Upper lobe of right lung (tissue), 1 donor: ENCODE results near the gene LITAFD. TPM values are rescaled to one million over a fixed set of nuclear protein-coding genes. Genes with fewer than 3 reads are reported as not detected.
A peak's percentile ranks its signal among the peaks of the same experiment; 100 is the strongest.

ENCODE experiments used
- ATAC-seq: fragments of 200-7000 bp; cut with Tn5 transposase; one replicate; pipeline ENCODE4 v1.9.1; 2020; ENCODE audit warnings: mild to moderate bottlenecking, moderate library complexity
- DNase-seq: peaks from one replicate; pipeline ENCODE4 v3.0.0-alpha.2; 2020
- H3K27ac ChIP-seq: fragments of 200-600 bp; one replicate; pipeline ENCODE4 v1.8.0; 2022
- H3K27me3 ChIP-seq: fragments of 200-600 bp; one replicate; pipeline ENCODE4 v1.8.0; 2022; ENCODE audit warnings: mild to moderate bottlenecking
- H3K36me3 ChIP-seq: fragments of 200-600 bp; one replicate; pipeline ENCODE4 v1.8.0; 2022
- H3K4me1 ChIP-seq: fragments of 200-600 bp; one replicate; pipeline ENCODE4 v1.8.0; 2022
- H3K4me3 ChIP-seq: fragments of 200-600 bp; one replicate; pipeline ENCODE4 v1.8.0; 2022; ENCODE audit warnings: mild to moderate bottlenecking
- H3K9me3 ChIP-seq: fragments of 200-600 bp; one replicate; pipeline ENCODE4 v1.8.0; 2022
- intact Hi-C: fragments of 100-400 bp; cut with DNase I; formaldehyde crosslinking; loops from one replicate; pipeline ENCODE4 v1.11.0; 2022
- total RNA-seq: library from RNA; stranded (reverse); fragmentation: NEBNext Ultra II Directional; extraction: Animal tissue kit (Norgen Biotek cat#: 25700); gene quantifications from one replicate; pipeline ENCODE4 v1.2.1, GENCODE V29; 2021
- TF ChIP-seq, protein P1 (sequence below): fragments of 200-600 bp; IDR thresholded peaks from one replicate; pipeline ENCODE4 v1.8.0; 2022; ENCODE audit warnings: antibody characterized with exemption
- donor health status: DM: no; HTN: yes; CAD: no; lungs with severe emphysema.

Gene LITAFD
- total RNA-seq, 1 donor from 2014 or later, result not detected

DNA sequence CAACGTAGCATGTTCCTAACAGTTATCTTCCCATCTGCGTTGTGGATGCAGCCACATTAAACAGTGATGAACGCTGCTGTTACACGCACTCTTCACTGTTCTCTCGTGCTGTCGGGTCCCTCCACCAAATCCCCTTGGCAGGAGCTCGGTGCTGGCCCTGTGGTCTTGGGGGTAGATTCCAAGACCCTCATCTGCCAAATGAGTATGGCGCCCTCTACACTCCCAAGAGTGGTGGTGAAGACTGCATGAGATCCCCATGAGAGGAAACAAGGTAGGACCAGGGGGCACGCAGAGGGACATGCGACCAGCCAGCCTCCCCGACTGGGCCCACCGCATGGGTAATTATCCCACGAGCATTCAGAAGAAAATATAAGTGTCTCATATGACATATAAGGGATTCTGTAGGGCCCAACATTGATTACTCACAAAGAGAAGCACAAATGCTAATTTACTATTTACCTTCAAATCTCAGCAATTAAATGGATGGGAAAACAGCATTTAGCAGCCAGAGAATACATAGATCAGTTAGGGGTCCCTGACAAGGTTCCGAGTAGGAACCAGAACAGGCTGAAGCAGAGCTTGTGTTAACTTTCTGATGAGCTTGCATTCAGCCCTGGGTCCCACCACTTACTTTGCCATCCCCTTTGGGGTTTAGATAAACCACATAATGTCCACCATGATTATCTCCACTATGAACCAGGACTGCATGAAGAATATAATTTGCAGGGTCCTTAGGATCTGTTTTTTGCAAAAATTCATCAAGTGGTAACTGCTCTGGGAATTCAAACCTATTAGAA, 23.8 kb downstream of the LITAFD start:
- Histone ChIP-seq H3K36me3 (peaks cover 100% of the 10 kb centered on the region), H3K27ac (no peak overlapping the region), H3K4me3 (no peak overlapping the region), H3K27me3 (no peaks in the 10 kb centered on the region), H3K9me3 (no peaks in the 10 kb centered on the region), H3K4me1 (no peaks in the 10 kb centered on the region)
- ATAC-seq (no peak), DNase-seq (no peak)
- TF ChIP-seq, protein P1, sequence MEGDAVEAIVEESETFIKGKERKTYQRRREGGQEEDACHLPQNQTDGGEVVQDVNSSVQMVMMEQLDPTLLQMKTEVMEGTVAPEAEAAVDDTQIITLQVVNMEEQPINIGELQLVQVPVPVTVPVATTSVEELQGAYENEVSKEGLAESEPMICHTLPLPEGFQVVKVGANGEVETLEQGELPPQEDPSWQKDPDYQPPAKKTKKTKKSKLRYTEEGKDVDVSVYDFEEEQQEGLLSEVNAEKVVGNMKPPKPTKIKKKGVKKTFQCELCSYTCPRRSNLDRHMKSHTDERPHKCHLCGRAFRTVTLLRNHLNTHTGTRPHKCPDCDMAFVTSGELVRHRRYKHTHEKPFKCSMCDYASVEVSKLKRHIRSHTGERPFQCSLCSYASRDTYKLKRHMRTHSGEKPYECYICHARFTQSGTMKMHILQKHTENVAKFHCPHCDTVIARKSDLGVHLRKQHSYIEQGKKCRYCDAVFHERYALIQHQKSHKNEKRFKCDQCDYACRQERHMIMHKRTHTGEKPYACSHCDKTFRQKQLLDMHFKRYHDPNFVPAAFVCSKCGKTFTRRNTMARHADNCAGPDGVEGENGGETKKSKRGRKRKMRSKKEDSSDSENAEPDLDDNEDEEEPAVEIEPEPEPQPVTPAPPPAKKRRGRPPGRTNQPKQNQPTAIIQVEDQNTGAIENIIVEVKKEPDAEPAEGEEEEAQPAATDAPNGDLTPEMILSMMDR, result peak; percentile 9
- intact Hi-C loops, result no loop called here

DNA sequence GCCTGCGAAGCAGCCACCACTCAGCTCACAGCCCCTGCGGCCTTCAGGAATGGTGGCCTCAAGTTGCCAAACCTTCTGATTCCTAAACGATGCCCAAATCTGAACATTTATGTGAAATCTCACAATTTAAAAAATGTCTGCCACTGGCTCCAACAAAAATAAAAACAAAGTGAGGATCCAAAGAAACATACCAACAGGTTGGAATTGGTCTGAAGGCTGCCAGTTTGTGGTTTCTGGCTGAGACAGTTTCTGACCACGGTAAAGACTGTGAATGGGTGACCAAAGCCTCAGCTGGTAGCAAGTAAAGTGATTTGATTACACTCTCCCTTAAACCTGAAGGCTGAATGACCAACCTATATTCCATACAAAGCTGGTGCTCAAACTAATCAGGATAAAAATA, 24.9 kb downstream of the LITAFD start:
- no peak for DNase-seq
- no peaks in the 10 kb centered on the region for H3K4me1 ChIP-seq
- intact Hi-C loops, result no loop called here
- ATAC-seq, result no peak
- H3K9me3 ChIP-seq, result no peaks in the 10 kb centered on the region
- H3K27ac ChIP-seq, result no peak overlapping the region
- H3K27me3 ChIP-seq, result no peaks in the 10 kb centered on the region
- TF ChIP-seq, protein P1, result no peak
- H3K36me3 ChIP-seq, result peaks cover 100% of the 10 kb centered on the region
- H3K4me3 ChIP-seq, result no peak overlapping the region

DNA sequence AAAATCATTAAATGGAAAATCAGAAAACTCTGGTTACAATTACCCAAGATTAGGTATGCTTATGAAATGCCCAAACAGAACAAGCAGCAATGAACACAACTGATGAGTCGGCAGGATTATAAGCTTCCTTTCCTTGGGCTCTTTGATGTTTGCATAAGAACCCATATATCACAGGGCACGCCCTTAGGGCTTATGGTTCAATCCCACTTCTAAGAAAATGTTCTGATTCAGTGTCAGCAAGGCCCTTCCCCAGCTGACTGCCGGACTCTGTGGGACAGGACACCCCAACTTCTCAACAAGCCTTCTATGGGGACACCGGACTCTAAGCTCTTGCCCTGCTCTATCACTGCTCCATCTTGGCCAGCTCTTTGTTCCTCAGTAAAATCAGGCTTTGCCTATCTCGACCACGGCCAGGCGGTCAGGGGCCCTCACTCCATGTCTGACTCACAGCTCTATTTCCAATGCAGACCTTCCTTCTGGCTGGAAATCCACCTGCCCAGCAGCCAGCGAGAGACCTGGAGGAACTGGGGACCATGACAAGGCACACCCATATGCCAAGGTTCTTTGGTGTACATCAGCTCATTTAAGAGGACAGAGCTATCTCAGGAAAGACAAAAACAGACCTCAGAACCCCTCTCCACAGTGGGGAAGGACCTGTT, 26.8 kb downstream of the LITAFD start:
- no peaks in the 10 kb centered on the region for H3K9me3 ChIP-seq
- DNase-seq (no peak), ATAC-seq (peak; percentile 44)
- intact Hi-C loops, result no loop called here
- no peak overlapping the region for H3K4me3 ChIP-seq
- no peak overlapping the region for H3K27ac ChIP-seq
- H3K4me1 ChIP-seq, result no peaks in the 10 kb centered on the region
- no peaks in the 10 kb centered on the region for H3K27me3 ChIP-seq
- H3K36me3 ChIP-seq, result peaks cover 100% of the 10 kb centered on the region
- TF ChIP-seq, protein P1, result no peak

DNA sequence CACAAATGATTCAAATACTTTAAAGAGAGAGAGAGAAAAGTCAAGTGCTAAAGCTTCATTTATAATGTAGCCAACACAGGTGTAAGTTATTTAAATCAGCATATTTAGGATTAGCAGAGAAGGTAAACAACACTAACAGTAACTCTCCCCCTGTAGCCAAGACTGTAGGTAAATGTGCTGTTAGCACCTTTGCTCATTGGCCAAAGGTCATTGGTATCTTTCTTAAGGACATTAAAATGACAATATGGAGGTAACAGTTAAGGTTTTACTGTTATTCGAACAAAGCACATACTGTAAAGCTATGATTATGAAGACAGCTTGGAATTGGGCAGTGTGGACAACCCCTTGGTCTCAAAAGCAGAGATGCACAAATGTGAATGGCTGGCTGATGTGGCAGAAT, 28.7 kb downstream of the LITAFD start:
- Histone ChIP-seq H3K4me1 (no peaks in the 10 kb centered on the region), H3K27ac (no peak overlapping the region), H3K9me3 (no peaks in the 10 kb centered on the region), H3K36me3 (peaks cover 100% of the 10 kb centered on the region), H3K4me3 (no peak overlapping the region), H3K27me3 (no peaks in the 10 kb centered on the region)
- intact Hi-C loops, result no loop called here
- TF ChIP-seq, protein P1, result no peak
- DNase-seq (no peak), ATAC-seq (no peak)

DNA sequence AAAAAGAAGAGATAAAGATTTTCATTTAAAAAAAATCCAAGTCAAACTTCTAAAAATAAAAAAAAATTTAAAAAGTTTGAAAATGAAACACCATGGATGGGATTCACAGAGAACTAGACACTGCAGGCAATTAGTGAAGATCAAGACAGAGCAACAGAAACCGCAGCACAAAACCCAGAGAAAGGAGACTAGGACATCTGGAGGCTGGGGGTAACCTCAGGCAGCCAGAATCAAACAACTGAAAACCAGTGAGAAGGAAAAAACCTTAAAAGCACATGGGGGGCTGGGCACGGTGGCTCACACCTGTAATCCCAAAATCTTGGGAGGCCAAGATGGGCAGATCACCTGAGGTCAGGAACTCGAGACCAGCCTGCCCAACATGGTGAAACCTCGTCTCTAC, 30.6 kb downstream of the LITAFD start:
- no peaks in the 10 kb centered on the region for H3K9me3 ChIP-seq
- peaks cover 100% of the 10 kb centered on the region for H3K36me3 ChIP-seq
- TF ChIP-seq, protein P1, result no peak
- H3K4me1 ChIP-seq, result no peaks in the 10 kb centered on the region
- no peak overlapping the region for H3K27ac ChIP-seq
- ATAC-seq (no peak), DNase-seq (no peak)
- H3K4me3 ChIP-seq, result no peak overlapping the region
- H3K27me3 ChIP-seq, result no peaks in the 10 kb centered on the region
- intact Hi-C loops, result no loop called here
